GM12878 (cell line): ENCODE data around the gene MESD. TPM values are rescaled to one million over a fixed set of nuclear protein-coding genes. Genes with fewer than 3 reads are reported as not detected.

Experiments
- ATAC-seq: fragments of 200-7000 bp; cut with Tn5 transposase; 3 replicates; pipeline ENCODE4 v1.9.1; 2020; ENCODE audit warnings: mild to moderate bottlenecking, moderate library complexity
- BruUV-seq: library from RNA; stranded (reverse); fragments of 400-500 nt; replicated peaks from 2 replicates; lab custom pipeline; 2021; lab: Mats Ljungman, UMichigan
- CTCF ChIA-PET: fragments of 300-600 bp; sonication (Branson Sonifier 250); formaldehyde crosslinking; extraction: SDS; loops from one replicate; lab custom pipeline; 2021; ENCODE audit warnings: inconsistent platforms; lab: Yijun Ruan, JAX
- POLR2A ChIA-PET: fragments of 350-600 bp; formaldehyde crosslinking; extraction: SDS; loops from one replicate; lab custom pipeline; 2021; ENCODE audit warnings: inconsistent platforms; lab: Charles Lee
- RAD21 ChIA-PET: fragments of 300-600 bp; sonication (Branson Sonifier 250); formaldehyde crosslinking; loops from one replicate; lab custom pipeline; 2023; ENCODE audit warnings: antibody characterized with exemption; ENCODE audit not compliant: unreplicated experiment; lab: Charles Lee
- SMC1A ChIA-PET: fragments of 300-600 bp; sonication (Branson Sonifier 250); formaldehyde crosslinking; loops from one replicate; lab custom pipeline; 2023; ENCODE audit not compliant: unreplicated experiment, uncharacterized antibody; lab: Charles Lee
- DNase-seq: peaks from one replicate; pipeline ENCODE4 v3.0.0-alpha.2; 2011; ENCODE audit warnings: low read depth, low spot score
- FAIRE-seq: peaks from 3 replicates; lab custom pipeline; 2011; peaks lifted over from hg19 to GRCh38; lab: Jason Lieb, UNC
- H2AFZ ChIP-seq: 2 replicates; pipeline ENCODE4 v1.6.0; 2011; ENCODE audit warnings: low read depth, low read length, control low read depth; ENCODE audit not compliant: control insufficient read depth
- H3K27ac ChIP-seq: 2 replicates; pipeline ENCODE4 v1.5.1; 2011; ENCODE audit warnings: control low read depth; ENCODE audit not compliant: control insufficient read depth, insufficient read depth
- H3K27me3 ChIP-seq, 2 experiments: replicated peaks in 1 of 2; 2 replicates each; pipeline versions ENCODE4 v1.6.0 to v1.6.1; 2011; ENCODE audit warnings: low read length in 1 of 2; ENCODE audit not compliant: control insufficient read depth in 2 of 2, insufficient read depth in 2 of 2
- H3K36me3 ChIP-seq, 2 experiments: 2 replicates each; pipeline ENCODE4 v1.5.1; 2011; ENCODE audit warnings: low read length in 1 of 2; ENCODE audit not compliant: control insufficient read depth in 2 of 2, insufficient read depth in 2 of 2
- H3K4me1 ChIP-seq: 2 replicates; pipeline ENCODE4 v1.6.1; 2011; ENCODE audit warnings: mild to moderate bottlenecking, low read length, moderate library complexity, mixed read lengths; ENCODE audit not compliant: control insufficient read depth, insufficient read depth
- H3K4me2 ChIP-seq: 2 replicates; pipeline ENCODE4 v1.6.0; 2011; ENCODE audit warnings: control low read depth; ENCODE audit not compliant: control insufficient read depth, insufficient read depth
- H3K4me3 ChIP-seq: fragments of 200-600 bp; sonication (generic); 2 replicates; pipeline ENCODE4 v1.5.1; 2016
- H3K79me2 ChIP-seq: 2 replicates; pipeline ENCODE4 v1.6.0; 2011; ENCODE audit warnings: low read length; ENCODE audit not compliant: control insufficient read depth, insufficient read depth
- H3K9ac ChIP-seq: 2 replicates; pipeline ENCODE4 v1.8.0; 2011; ENCODE audit warnings: low read length, control low read depth, mixed read lengths; ENCODE audit not compliant: control insufficient read depth, insufficient read depth
- H3K9me3 ChIP-seq: replicated peaks from 3 replicates; pipeline ENCODE4 v1.5.1; 2011; ENCODE audit warnings: mild to moderate bottlenecking, low read length; ENCODE audit not compliant: control insufficient read depth, insufficient read depth
- H4K20me1 ChIP-seq: 2 replicates; pipeline ENCODE4 v1.6.0; 2011; ENCODE audit not compliant: control insufficient read depth, insufficient read depth
- DPF2 ChIP-seq: fragments of 450-650 bp; IDR thresholded peaks from 2 replicates; pipeline ENCODE4 v1.6.1; 2017; ENCODE audit warnings: mild to moderate bottlenecking
- FOXM1 ChIP-seq: IDR thresholded peaks from 2 replicates; pipeline ENCODE4 v1.6.1; 2012; ENCODE audit warnings: low read depth, mild to moderate bottlenecking, inconsistent platforms, low read length, moderate library complexity
- KAT2A ChIP-seq: conservative IDR thresholded peaks from 2 replicates; pipeline ENCODE4 v1.6.1; 2011; ENCODE audit warnings: low read depth, low read length; ENCODE audit not compliant: control insufficient read depth
- KDM1A ChIP-seq: fragments of 200-600 bp; sonication (generic); IDR thresholded peaks from 2 replicates; pipeline ENCODE4 v1.6.1; 2016; ENCODE audit warnings: borderline replicate concordance
- MTA3 ChIP-seq: IDR thresholded peaks from 2 replicates; pipeline ENCODE4 v1.6.1; 2012; ENCODE audit warnings: low read length, inconsistent platforms, borderline replicate concordance
- PAX8 ChIP-seq: fragments of 450-650 bp; IDR thresholded peaks from 2 replicates; pipeline ENCODE4 v1.6.1; 2017; ENCODE audit warnings: mild to moderate bottlenecking, moderate library complexity
- RELA ChIP-seq: fragments of 450-650 bp; IDR thresholded peaks from 2 replicates; pipeline ENCODE4 v1.8.0; 2014; ENCODE audit warnings: borderline replicate concordance; ENCODE audit not compliant: partially characterized antibody
- SREBF1 ChIP-seq: IDR thresholded peaks from 2 replicates; pipeline ENCODE4 v1.6.1; 2012; ENCODE audit warnings: mild to moderate bottlenecking, low read length
- TBL1XR1 ChIP-seq: IDR thresholded peaks from 2 replicates; pipeline ENCODE4 v1.6.1; 2012; ENCODE audit warnings: low read depth, low read length, improper control_type of control experiment
- ZBTB4 ChIP-seq: fragments of 450-650 bp; formaldehyde crosslinking; IDR thresholded peaks from 2 replicates; pipeline ENCODE4 v1.4.0; 2022; ENCODE audit warnings: mild to moderate bottlenecking, moderate library complexity
- ZNF622 ChIP-seq: fragments of 450-650 bp; IDR thresholded peaks from 2 replicates; pipeline ENCODE4 v1.6.1; 2017; ENCODE audit warnings: mild to moderate bottlenecking, inconsistent platforms
- ZSCAN29 ChIP-seq: fragments of 450-650 bp; IDR thresholded peaks from 2 replicates; pipeline ENCODE4 v1.6.1; 2017; ENCODE audit warnings: mild to moderate bottlenecking, moderate library complexity
- WGBS: methylation state at CpG from one replicate; pipeline ENCODE4 v1.1.6; 2016; ENCODE audit warnings: low lambda C conversion rate; ENCODE audit not compliant: insufficient replicate concordance, insufficient coverage; ENCODE audit errors: missing lambda C conversion rate; 5-methylcytosine and 5-hydroxymethylcytosine counted together
- in situ Hi-C: fragments of 300-500 bp; cut with MboI; formaldehyde crosslinking; loops from 9 replicates; pipeline ENCODE4 v1.14.3; 2018; ENCODE audit warnings: mixed read lengths
- intact Hi-C: fragments of 100-400 bp; cut with micrococcal nuclease; formaldehyde crosslinking; loops from one replicate; pipeline ENCODE4 v1.14.2; 2022; ENCODE audit not compliant: unreplicated experiment
- polyA plus RNA-seq, 11 experiments: library from polyadenylated mRNA; depleted of rRNA in 4 of 11; unstranded in 6 of 11; stranded (reverse) in 5 of 11; fragments of >200 nt; fragmentation: Nextera tagmentation in 4 of 11; fragmentation: Illumina TruSeq in 1 of 11; extraction: Ambion mirVana in 4 of 11; extraction: Trizol in 1 of 11; gene quantifications; 1 replicate in 1 of 11; 2 replicates in 10 of 11; pipeline versions ENCODE4 v1.2.1 to v1.2.3, GENCODE V29; 2011 to 2016; ENCODE audit warnings: inconsistent platforms in 2 of 11, missing spikeins in 2 of 11, low read depth in 1 of 11
- total RNA-seq, 4 experiments: library from RNA; depleted of rRNA in 3 of 4; stranded (reverse); fragments of >200 nt in 3 of 4; fragmentation: Illumina TruSeq in 1 of 4; extraction: Trizol in 1 of 4; gene quantifications; 2 replicates each; pipeline versions ENCODE4 v1.2.1 to v1.2.3, GENCODE V29; 2013 to 2021
- TF ChIP-seq, protein P1 (sequence below): fragments of 450-650 bp; IDR thresholded peaks from 2 replicates; pipeline ENCODE4 v1.6.1; 2017; ENCODE audit warnings: mild to moderate bottlenecking, moderate library complexity
- TF ChIP-seq, protein P2 (sequence below): IDR thresholded peaks from 2 replicates; pipeline ENCODE4 v1.6.1; 2012; ENCODE audit warnings: low read depth, low read length, improper control_type of control experiment
- TF ChIP-seq, protein P3 (sequence below): fragments of 450-650 bp; conservative IDR thresholded peaks from 2 replicates; pipeline ENCODE4 v1.6.1; 2017; ENCODE audit warnings: mild to moderate bottlenecking, moderate library complexity

Gene MESD
- total and polyA plus RNA-seq, 10 of the 15 experiments (the other 5 are each of a cell fraction or from before 2014, with no cell fraction given), result 10.2 to 39.8 (median 20.9) TPM

DNA sequence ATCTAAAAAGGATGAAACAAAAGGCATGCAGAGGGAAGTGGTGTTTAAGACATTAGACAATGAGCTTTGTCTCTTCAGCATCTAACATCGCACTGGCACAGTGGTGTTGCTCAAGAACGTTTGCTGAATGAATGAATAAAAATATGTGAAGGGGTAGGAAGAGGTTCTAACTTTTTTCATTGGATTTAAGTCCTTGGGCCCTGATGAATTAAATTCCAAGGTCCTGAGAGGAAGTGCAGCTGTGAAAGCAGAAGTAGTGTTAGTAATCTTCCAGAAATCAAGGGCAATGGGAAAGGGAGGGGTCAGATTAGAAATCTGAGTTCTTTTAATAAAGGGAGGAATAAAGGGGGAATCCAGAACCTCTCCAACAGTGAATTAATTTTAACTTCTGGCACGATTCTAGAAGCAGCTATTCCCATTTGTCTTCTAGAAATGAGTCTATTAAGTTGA, 40.7 kb upstream of the MESD start:
- ChIA-PET RAD21 (no interaction called here), CTCF (interaction anchor here (1.3 kb wide), 1 partner anchor 236 kb away, joined by 4 read pairs; no protein-coding TSS in a partner anchor), SMC1A (interaction anchor here (1.7 kb wide), 1 partner anchor 9 kb away, joined by 5 read pairs; no protein-coding TSS in a partner anchor), POLR2A (interaction anchor here (1.0 kb wide), 1 partner anchor 29 kb away, joined by 3 read pairs; the partner anchor contains the start of gene TLNRD1)
- FAIRE-seq (no peak), ATAC-seq (no peak), DNase-seq (no peak)
- intact Hi-C loops, result no loop called here
- Histone ChIP-seq H4K20me1 (no peaks in the 10 kb centered on the region), H3K27ac (no peak overlapping the region), H3K4me3 (no peak overlapping the region), H3K4me2 (no peak overlapping the region), H3K79me2 (no peaks in the 10 kb centered on the region), H2AFZ (no peak overlapping the region), H3K27me3 (no peaks in the 10 kb centered on the region), H3K36me3 (no peaks in the 10 kb centered on the region), H3K9me3 (peaks cover 5% of the 10 kb centered on the region), H3K9ac (no peak overlapping the region), H3K4me1 (peaks cover 14% of the 10 kb centered on the region)
- in situ Hi-C loops, result no loop called here
- WGBS, result 59% methylated on average over 3 of the region's 3 CpGs
- BruUV-seq, result no TSS peak
- TF ChIP-seq PAX8 (no peak), DPF2 (no peak), MTA3 (no peak), KAT2A (no peak), ZNF622 (no peak), FOXM1 (no peak), SREBF1 (no peak), RELA (no peak), ZBTB4 (no peak), ZSCAN29 (no peak), KDM1A (no peak), TBL1XR1 (no peak)
- TF ChIP-seq, protein P1, sequence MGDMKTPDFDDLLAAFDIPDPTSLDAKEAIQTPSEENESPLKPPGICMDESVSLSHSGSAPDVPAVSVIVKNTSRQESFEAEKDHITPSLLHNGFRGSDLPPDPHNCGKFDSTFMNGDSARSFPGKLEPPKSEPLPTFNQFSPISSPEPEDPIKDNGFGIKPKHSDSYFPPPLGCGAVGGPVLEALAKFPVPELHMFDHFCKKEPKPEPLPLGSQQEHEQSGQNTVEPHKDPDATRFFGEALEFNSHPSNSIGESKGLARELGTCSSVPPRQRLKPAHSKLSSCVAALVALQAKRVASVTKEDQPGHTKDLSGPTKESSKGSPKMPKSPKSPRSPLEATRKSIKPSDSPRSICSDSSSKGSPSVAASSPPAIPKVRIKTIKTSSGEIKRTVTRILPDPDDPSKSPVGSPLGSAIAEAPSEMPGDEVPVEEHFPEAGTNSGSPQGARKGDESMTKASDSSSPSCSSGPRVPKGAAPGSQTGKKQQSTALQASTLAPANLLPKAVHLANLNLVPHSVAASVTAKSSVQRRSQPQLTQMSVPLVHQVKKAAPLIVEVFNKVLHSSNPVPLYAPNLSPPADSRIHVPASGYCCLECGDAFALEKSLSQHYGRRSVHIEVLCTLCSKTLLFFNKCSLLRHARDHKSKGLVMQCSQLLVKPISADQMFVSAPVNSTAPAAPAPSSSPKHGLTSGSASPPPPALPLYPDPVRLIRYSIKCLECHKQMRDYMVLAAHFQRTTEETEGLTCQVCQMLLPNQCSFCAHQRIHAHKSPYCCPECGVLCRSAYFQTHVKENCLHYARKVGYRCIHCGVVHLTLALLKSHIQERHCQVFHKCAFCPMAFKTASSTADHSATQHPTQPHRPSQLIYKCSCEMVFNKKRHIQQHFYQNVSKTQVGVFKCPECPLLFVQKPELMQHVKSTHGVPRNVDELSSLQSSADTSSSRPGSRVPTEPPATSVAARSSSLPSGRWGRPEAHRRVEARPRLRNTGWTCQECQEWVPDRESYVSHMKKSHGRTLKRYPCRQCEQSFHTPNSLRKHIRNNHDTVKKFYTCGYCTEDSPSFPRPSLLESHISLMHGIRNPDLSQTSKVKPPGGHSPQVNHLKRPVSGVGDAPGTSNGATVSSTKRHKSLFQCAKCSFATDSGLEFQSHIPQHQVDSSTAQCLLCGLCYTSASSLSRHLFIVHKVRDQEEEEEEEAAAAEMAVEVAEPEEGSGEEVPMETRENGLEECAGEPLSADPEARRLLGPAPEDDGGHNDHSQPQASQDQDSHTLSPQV, result no peak
- TF ChIP-seq, protein P2, sequence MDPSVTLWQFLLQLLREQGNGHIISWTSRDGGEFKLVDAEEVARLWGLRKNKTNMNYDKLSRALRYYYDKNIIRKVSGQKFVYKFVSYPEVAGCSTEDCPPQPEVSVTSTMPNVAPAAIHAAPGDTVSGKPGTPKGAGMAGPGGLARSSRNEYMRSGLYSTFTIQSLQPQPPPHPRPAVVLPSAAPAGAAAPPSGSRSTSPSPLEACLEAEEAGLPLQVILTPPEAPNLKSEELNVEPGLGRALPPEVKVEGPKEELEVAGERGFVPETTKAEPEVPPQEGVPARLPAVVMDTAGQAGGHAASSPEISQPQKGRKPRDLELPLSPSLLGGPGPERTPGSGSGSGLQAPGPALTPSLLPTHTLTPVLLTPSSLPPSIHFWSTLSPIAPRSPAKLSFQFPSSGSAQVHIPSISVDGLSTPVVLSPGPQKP, result no peak
- TF ChIP-seq, protein P3, sequence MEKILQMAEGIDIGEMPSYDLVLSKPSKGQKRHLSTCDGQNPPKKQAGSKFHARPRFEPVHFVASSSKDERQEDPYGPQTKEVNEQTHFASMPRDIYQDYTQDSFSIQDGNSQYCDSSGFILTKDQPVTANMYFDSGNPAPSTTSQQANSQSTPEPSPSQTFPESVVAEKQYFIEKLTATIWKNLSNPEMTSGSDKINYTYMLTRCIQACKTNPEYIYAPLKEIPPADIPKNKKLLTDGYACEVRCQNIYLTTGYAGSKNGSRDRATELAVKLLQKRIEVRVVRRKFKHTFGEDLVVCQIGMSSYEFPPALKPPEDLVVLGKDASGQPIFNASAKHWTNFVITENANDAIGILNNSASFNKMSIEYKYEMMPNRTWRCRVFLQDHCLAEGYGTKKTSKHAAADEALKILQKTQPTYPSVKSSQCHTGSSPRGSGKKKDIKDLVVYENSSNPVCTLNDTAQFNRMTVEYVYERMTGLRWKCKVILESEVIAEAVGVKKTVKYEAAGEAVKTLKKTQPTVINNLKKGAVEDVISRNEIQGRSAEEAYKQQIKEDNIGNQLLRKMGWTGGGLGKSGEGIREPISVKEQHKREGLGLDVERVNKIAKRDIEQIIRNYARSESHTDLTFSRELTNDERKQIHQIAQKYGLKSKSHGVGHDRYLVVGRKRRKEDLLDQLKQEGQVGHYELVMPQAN, result no peak
